K562 (cell line): ENCODE data around the gene PRSS57. TPM values are rescaled to one million over a fixed set of nuclear protein-coding genes. Genes with fewer than 3 reads are reported as not detected.
A peak's percentile ranks its signal among the peaks of the same experiment; 100 is the strongest.

Experiments used
- ATF1 ChIP-seq, 2 experiments: fragments of 450-650 bp in 1 of 2; IDR thresholded peaks; 2 replicates each; pipeline ENCODE4 v1.6.1; 2016; ENCODE audit warnings: missing compliant biosample characterization in 1 of 2, missing genetic modification characterization in 1 of 2
- CBX2 ChIP-seq: fragments of 200-600 bp; sonication (generic); IDR thresholded peaks from one replicate; pipeline ENCODE4 v1.6.1; 2012; ENCODE audit warnings: mild to moderate bottlenecking, low read length, inconsistent platforms; ENCODE audit not compliant: insufficient read depth, poor library complexity, severe bottlenecking
- CTCFL ChIP-seq: IDR thresholded peaks from 2 replicates; pipeline ENCODE4 v1.6.1; 2011; ENCODE audit warnings: borderline replicate concordance, low read depth, mild to moderate bottlenecking, moderate library complexity, low read length; ENCODE audit not compliant: insufficient read depth, poor library complexity, severe bottlenecking
- E2F8 ChIP-seq: fragments of 450-650 bp; IDR thresholded peaks from 2 replicates; pipeline ENCODE4 v1.7.1; 2018; ENCODE audit warnings: mild to moderate bottlenecking, low read depth; ENCODE audit not compliant: partially characterized antibody
- EGR1 ChIP-seq: fragments of 450-650 bp; conservative IDR thresholded peaks from 2 replicates; pipeline ENCODE4 v1.6.1; 2017; ENCODE audit warnings: mild to moderate bottlenecking
- FIP1L1 ChIP-seq: fragments of 200-400 bp; formaldehyde crosslinking; IDR thresholded peaks from 2 replicates; pipeline ENCODE4 v1.6.1; 2018; ENCODE audit warnings: mild to moderate bottlenecking, low read depth, low read length; ENCODE audit not compliant: poor library complexity, severe bottlenecking
- HNRNPLL ChIP-seq: fragments of 200-400 bp; formaldehyde crosslinking; IDR thresholded peaks from 2 replicates; pipeline ENCODE4 v1.6.1; 2017; ENCODE audit warnings: low read length, low read depth, mild to moderate bottlenecking; ENCODE audit not compliant: poor library complexity, severe bottlenecking
- ILF3 ChIP-seq: fragments of 450-650 bp; IDR thresholded peaks from 2 replicates; pipeline ENCODE4 v1.6.1; 2018; ENCODE audit warnings: antibody characterized with exemption, mild to moderate bottlenecking, moderate library complexity, borderline replicate concordance
- MYBL2 ChIP-seq, 2 experiments: fragments of 450-650 bp in 1 of 2; sonication (generic) in 1 of 2; formaldehyde crosslinking in 1 of 2; IDR thresholded peaks; 2 replicates each; pipeline versions ENCODE4 v1.6.1 to v1.8.1; 2017 to 2022; ENCODE audit warnings: borderline replicate concordance in 1 of 2, inconsistent platforms in 1 of 2, low read depth in 1 of 2, mild to moderate bottlenecking in 1 of 2, missing genetic modification reagents in 1 of 2, moderate library complexity in 1 of 2
- NR0B1 ChIP-seq: fragments of 450-650 bp; IDR thresholded peaks from one replicate; pipeline ENCODE4 v1.6.1; 2018; ENCODE audit warnings: mild to moderate bottlenecking, moderate library complexity; ENCODE audit not compliant: partially characterized antibody
- PHF8 ChIP-seq: fragments of 200-600 bp; sonication (generic); IDR thresholded peaks from 2 replicates; pipeline ENCODE4 v1.6.1; 2012; ENCODE audit warnings: mixed run types, mild to moderate bottlenecking, inconsistent platforms, low read length, moderate library complexity, borderline replicate concordance
- RAD21 ChIP-seq, 2 experiments: fragments of 250-450 bp in 1 of 2; fragments of 450-650 bp in 1 of 2; sonication (Bioruptor Pico) in 1 of 2; formaldehyde crosslinking in 1 of 2; IDR thresholded peaks in 1 of 2; conservative IDR thresholded peaks in 1 of 2; 2 replicates each; pipeline versions ENCODE4 v1.4.0 to v1.8.0; 2020 to 2022; ENCODE audit warnings: mild to moderate bottlenecking in 2 of 2, moderate library complexity in 1 of 2
- SAFB ChIP-seq: fragments of 200-400 bp; formaldehyde crosslinking; IDR thresholded peaks from 2 replicates; pipeline ENCODE4 v1.6.1; 2017; ENCODE audit warnings: low read depth, low read length, borderline replicate concordance
- SLC30A9 ChIP-seq: fragments of 250-450 bp; sonication (Bioruptor Pico); IDR thresholded peaks from 2 replicates; pipeline ENCODE4 v1.8.0; 2022; ENCODE audit warnings: mild to moderate bottlenecking, moderate library complexity
- SRSF9 ChIP-seq: fragments of 200-400 bp; formaldehyde crosslinking; IDR thresholded peaks from 2 replicates; pipeline ENCODE4 v1.6.1; 2017; ENCODE audit warnings: low read depth, low read length, borderline replicate concordance
- STAG1 ChIP-seq: sonication (generic); formaldehyde crosslinking; IDR thresholded peaks from 2 replicates; pipeline ENCODE4 v1.5.0; 2020; ENCODE audit warnings: missing genetic modification reagents, borderline replicate concordance
- ZBTB7A ChIP-seq: IDR thresholded peaks from 2 replicates; pipeline ENCODE4 v1.6.1; 2011; ENCODE audit warnings: low read depth, mild to moderate bottlenecking, low read length, moderate library complexity, borderline replicate concordance; ENCODE audit not compliant: control insufficient read depth
- ZC3H8 ChIP-seq: fragments of 450-650 bp; IDR thresholded peaks from 2 replicates; pipeline ENCODE4 v1.6.1; 2017
- ZNF408 ChIP-seq: fragments of 250-450 bp; sonication (Bioruptor Pico); IDR thresholded peaks from 2 replicates; pipeline ENCODE4 v1.4.0; 2020; ENCODE audit warnings: low read depth, mild to moderate bottlenecking, moderate library complexity
- polyA plus RNA-seq, 8 experiments: library from polyadenylated mRNA; depleted of rRNA in 4 of 8; stranded (reverse) in 5 of 8; unstranded in 3 of 8; fragments of >200 nt; fragmentation: Nextera tagmentation in 2 of 8; fragmentation: Illumina TruSeq in 1 of 8; extraction: Ambion mirVana in 2 of 8; extraction: Trizol in 1 of 8; gene quantifications; 2 replicates each; pipeline versions ENCODE4 v1.2.1 to v1.2.3, GENCODE V29; 2011 to 2014; ENCODE audit warnings: inconsistent platforms in 1 of 8, missing spikeins in 1 of 8
- total RNA-seq, 7 experiments: library from RNA; depleted of rRNA in 6 of 7; stranded (reverse); fragments of >200 nt in 6 of 7; fragmentation: Illumina TruSeq in 2 of 7; extraction: Trizol in 2 of 7; gene quantifications; 2 replicates each; pipeline versions ENCODE4 v1.2.1 to v1.2.3, GENCODE V29; 2011 to 2021; ENCODE audit warnings: low replicate concordance in 1 of 7

The PRSS57 gene
- total and polyA plus RNA-seq, 9 of the 15 experiments (the other 6 are each of a cell fraction or from before 2014, with no cell fraction given) = 0.06 to 2.5 (median 1.3) TPM; not detected in 3

- TF ChIP-seq E2F8 (no peak), SRSF9 (no peak), ATF1 (CRISPR knock-in tag; IDR thresholded peaks at IDR 0.05) (no peak), ATF1 (tag; IDR thresholded peaks at IDR 0.05) (no peak), EGR1 (peak; percentile 52), NR0B1 (no peak), SLC30A9 (CRISPR knock-in tag) (no peak), FIP1L1 (peak; percentile 61), ZBTB7A (peak; percentile 43; the same call in 1 of the 2 replicates), STAG1 (CRISPR knock-in tag) (0 out of 2 replicates have a peak, but pooled peaks have one; percentile 26), ZNF408 (CRISPR knock-in tag) (no peak), MYBL2 (IDR thresholded peaks at IDR 0.05; ENCODE audit: low read depth) (no peak), MYBL2 (CRISPR knock-in tag; IDR thresholded peaks at IDR 0.05; ENCODE audit: borderline replicate concordance) (no peak), ILF3 (peak; percentile 89; the same call in 1 of the 2 replicates), RAD21 (CRISPR knock-in tag; conservative IDR thresholded peaks at IDR 0.05 in 1 of 2, IDR thresholded peaks at IDR 0.05 in 1 of 2) (no peak), PHF8 (no peak; the same call in 1 of the 2 replicates), HNRNPLL (no peak), CBX2 (no peak), SAFB (peak; percentile 90), CTCFL (no peak), ZC3H8 (no peak)
Observed at GRCh38 chr19:679418-680286, 15.6 kb downstream of the PRSS57 start (continued).
